Ramos (cell line): ENCODE results near the gene RAD51B.
"Not testable (repeated sequence)": the region's sequence is repeated elsewhere in the genome, so short reads cannot be mapped to it uniquely, and the experiment has no call there.

Source experiments
- in situ Hi-C: fragments of 300-500 bp; cut with MboI; formaldehyde crosslinking; loops from one replicate; pipeline ENCODE4 v1.14.3; 2022; ENCODE audit warnings: low sequenced_read_pairs; ENCODE audit not compliant: unreplicated experiment

Gene RAD51B

DNA sequence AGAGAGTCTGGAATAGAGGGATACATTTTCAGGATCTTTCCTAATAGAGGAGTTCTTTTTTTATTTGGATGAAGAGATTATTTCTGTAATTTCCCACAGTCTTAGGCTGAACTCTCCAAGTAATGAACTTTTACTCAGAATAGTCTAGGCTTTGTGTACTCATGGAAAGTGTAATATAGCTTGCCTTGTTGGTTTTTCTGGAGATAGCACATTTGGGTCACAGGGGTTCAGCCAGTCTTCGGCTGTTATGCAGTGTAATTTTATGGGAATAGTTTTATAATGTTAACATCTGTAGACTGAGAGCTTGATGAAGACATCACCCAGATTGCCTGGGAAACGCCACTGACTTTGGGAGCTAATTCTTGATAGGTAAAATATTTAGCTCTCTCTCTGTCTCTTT is 450.8 kb downstream of the RAD51B start:
- in situ Hi-C loops: loop anchor here (10.0 kb wide), 1 partner anchor 524 kb away; the partner anchor contains the start of gene ZFP36L1

DNA sequence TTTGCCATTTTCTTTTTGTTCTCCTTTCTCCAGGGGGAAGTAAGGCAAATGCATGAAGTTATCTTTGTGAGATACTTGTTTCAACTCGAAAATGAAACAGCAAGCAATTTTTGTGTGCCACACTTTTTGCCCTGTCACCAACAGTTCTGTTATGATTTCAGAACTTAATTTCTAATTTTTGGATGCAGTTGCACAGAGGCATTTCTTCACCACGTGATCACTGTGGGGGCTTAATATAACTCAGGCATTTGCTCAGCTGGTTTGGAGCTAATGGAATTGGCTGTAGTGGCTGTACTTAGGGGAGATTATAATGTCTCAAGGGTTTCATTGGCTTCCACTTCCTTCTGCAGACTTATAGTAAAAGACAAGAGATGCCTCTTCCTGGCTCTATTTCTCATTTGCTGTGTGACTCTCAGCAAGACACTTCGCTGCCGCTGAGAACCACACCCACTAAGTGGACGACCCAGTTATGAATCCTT is 452.4 kb downstream of the RAD51B start:
- in situ Hi-C loops: loop anchor here (10.0 kb wide), 1 partner anchor 523 kb away; the partner anchor contains the start of gene ZFP36L1

DNA sequence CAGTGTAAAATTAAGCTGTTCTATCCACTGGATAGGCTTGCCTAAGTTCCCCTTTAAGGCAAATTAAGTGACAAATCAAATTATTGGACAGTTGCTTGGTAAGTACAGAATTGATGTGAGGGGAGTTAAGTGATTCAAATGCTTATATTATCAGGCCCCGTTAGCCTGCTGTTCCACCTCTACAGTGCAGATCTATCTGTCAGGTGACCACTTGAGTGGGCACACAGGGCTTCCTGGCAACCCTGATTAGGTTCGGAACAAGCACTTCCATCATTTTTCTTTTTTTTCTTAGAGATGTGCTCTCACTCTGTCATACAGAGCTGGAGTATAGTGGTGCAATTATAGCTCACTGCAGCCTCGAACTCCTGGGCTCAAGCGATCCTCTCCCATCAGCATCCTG is 453.8 kb downstream of the RAD51B start:
- in situ Hi-C loops: loop anchor here (10.0 kb wide), 1 partner anchor 521 kb away; the partner anchor contains the start of gene ZFP36L1

DNA sequence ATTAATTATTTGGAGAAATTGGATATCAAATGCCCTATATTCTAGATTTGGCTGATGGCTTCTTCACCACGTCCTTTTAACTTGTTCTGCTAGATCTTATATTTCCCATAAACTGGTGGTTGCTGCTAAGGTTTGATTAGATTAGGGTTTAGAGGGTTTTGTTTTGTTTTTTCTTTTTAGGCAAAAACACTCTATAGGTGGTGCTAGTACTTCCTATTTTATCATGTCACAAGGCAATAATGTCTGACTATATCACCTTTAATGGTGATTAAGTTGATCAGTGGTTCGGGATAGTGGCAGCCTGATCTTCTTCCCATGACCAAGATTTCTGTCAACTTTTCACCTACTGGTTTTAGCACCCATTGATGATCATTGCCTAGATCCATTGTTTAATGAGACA is 455.1 kb downstream of the RAD51B start:
- in situ Hi-C loops: loop anchor here (10.0 kb wide), 1 partner anchor 520 kb away; the partner anchor contains the start of gene ZFP36L1

DNA sequence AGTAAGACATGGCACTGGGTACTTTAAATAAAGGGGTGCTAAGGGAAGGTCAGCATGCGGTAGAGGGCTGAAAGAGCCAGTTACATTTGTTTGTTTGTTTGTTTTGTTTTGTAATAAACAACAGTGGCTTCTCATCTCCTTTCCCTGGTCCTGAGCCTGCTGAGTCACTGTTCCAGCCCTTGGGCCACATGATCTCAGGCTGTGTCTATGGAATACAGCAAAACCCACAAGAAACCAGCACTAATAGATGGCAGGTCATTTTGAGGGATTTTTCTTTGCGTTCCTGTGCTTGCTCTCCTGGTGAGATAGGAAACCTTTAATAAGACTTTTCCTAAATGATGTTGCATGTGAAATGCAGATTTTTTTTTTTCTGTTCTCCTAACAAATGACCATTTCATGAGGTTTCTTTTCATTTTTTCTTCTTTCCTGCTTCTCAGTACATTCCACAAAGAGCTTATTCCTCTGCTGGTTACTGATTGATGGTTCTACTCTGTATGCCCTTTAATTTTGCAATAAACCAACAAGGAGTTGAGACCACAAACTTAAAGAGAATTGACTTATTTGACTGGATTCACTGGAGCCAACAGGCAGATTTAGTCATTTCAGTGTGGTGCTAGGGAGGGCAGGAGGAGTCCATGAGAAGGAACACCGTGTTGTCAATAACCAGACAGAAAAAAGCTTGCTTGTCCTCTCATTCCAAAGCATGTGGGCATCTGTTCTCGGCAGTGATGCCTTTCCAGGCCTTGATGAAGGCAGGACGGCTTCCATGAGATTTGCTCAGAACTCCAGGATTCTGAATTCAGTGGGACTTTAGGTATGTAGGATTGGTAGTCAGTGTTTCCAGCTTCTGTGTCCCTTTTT is 459.2 kb downstream of the RAD51B start:
- in situ Hi-C loops: loop anchor here (10.0 kb wide), 1 partner anchor 516 kb away; the partner anchor contains the start of gene ZFP36L1

DNA sequence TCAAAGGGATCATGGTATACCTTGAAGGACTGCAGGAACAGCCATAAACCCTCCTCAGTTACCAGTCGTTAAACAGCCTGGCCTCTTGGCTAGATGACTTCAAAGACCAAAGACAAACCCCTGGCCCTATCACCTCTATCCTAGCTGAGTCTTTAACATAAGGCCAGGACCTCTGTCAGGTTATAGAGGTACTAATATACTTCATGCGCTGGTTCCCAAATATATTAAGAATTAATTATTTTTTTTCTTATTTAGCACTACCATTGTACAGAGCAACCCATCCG is 459.8 kb downstream of the RAD51B start:
- in situ Hi-C loops: loop anchor here (10.0 kb wide), 1 partner anchor 515 kb away; the partner anchor contains the start of gene ZFP36L1

DNA sequence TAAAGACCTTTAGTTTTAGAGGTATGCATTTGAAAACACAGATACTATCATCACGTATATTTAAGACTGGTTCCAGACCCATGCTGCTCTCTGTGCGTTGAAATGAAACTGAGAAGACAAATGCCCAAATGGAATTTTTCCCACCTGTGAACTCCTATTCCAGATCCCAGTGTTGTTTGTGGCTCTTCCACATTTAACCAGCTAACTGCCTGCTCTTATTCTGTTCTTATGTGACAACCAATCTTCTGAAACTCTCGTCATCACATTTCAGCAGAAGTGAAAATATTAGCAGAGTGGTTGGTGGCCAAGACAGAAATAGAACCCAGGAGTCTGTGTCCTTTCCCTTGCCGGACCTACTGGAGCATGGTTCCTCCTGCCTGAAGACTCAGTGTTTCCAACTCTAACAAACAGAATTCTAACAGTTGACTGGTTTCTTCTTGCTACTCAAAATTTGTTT is 460.2 kb downstream of the RAD51B start:
- in situ Hi-C loops: loop anchor here (10.0 kb wide), 1 partner anchor 515 kb away; the partner anchor contains the start of gene ZFP36L1

DNA sequence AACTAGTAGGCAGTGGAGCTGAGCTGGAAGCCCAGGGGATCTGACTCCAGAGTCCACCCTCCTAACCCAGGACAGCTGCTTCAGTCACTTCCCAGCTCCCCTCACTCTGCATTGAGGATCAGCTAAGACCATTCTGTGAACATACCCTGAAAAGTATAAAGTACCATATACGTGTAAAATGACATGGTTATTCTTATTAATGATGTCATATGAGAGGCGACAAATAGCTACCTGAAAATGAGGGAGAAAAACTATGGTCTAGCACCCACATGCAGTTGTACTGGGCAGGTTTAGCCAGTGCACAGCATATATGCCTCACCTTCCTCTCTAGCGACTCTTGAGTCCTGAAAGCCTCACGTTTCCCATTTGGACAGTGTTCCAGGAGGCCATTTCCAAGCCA is 461.9 kb downstream of the RAD51B start:
- in situ Hi-C loops: no loop called here

DNA sequence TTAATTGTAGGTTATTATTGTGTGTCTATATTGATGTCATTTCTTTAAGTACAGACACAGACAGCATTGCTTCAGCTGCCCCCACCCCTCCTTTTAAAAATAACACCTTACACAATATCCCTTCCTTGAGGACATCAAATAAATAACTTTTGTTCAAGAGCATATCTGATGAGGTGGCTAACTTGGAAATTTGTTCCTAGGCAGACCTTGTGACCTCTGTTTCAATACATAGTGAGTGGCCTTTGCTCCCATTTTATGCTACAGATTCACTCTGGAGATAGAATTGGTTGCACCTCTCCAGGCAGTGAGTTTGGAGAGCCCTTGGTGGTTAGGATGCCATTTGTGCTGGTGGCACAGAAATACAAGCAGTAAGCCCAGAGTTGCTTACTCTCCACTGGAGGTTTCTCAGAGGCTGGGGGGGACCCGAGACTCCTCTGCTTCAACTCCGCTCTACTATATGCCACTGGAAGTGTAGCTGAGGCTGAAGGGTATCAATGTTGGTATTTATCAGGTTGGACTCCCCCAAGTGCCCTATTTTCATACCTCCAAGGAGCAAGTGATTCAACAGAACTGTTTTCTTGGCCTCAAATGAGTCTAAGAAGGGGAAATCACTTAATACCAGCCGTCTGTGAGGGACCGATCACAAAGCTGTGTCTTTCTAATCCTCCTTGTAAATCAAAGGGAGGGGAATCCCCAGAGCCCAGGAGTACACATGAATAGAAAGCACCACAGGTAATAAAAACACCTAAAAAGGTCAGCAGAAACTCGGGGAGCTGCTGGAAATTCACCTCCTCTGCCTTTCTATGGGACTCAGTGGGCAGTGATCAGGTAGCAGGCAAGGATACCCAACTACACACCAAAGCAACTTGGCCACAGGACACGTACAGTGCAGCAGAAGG is 463.1 kb downstream of the RAD51B start:
- in situ Hi-C loops: no loop called here

DNA sequence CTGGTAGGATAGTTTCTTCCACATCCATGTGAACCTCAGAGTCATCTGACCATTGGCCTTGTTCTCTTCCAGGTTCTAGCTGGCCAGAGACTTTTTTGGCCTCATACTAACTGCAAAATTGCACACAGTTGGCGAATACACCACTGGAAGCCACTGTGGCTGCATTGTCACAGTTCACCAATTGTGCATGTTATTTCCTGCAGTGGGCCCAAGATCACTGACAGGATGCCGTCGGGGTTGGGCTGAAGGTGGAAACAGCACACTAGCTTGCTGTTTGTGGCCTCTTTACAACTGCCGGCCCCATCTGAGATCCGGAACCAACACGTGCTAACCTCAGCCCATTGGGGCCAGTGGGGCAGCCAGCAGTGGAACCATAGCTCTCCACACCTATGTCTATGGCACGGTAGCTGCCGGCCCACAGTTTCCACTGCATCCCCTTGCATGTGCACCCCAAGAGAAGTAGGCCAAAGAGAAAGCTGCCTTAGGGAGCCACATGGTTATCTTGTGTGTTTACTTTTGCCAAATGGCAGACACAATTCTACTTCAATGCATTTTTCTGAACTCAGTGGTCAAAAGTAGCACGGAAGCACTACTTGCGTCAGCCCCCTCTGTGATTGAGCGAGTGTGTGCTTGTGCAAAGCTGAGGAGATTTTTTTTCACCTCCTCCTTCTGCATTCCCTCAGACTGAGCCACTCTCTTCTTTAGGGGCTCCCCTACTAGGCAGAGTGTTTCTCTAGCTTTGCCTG is 464.0 kb downstream of the RAD51B start:
- in situ Hi-C loops: no loop called here

DNA sequence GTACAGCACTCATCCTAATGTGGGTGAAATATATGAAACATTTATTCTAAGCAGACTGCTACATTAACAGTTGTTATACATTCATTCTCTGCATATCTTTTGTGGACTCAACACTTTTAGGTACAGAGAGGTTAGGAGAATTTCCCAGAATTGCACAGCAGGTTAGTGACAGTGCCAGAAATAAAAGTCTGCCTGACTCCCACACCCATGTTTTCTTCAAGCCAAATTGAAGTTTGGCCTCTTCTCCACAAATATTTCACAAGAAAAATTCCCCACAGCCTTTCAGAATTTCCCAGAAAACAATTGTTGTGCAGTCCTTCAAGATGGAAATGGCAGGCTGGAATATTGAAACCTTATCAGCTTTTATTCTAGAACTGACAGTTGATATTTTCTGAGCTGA is 464.8 kb downstream of the RAD51B start:
- in situ Hi-C loops: no loop called here

DNA sequence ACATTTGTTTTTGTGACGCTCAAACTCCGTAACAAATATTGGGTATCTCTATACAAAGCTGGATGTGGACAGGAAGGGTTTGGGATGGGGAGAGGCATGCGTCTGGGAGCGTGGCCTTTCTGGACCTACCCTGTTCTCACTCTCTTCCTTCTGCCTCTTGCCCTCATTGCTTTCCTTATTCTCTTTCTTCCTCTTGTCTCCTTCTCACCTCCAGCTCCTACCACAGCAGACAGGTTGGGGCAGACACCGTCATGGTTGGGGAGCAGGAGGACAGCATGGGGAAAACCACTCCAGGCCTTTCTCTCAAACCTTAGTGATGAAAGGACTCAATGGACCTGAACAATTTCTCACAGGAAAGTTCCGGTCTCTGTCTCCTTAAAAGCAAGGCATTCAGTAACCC is 465.3 kb downstream of the RAD51B start:
- in situ Hi-C loops: no loop called here

DNA sequence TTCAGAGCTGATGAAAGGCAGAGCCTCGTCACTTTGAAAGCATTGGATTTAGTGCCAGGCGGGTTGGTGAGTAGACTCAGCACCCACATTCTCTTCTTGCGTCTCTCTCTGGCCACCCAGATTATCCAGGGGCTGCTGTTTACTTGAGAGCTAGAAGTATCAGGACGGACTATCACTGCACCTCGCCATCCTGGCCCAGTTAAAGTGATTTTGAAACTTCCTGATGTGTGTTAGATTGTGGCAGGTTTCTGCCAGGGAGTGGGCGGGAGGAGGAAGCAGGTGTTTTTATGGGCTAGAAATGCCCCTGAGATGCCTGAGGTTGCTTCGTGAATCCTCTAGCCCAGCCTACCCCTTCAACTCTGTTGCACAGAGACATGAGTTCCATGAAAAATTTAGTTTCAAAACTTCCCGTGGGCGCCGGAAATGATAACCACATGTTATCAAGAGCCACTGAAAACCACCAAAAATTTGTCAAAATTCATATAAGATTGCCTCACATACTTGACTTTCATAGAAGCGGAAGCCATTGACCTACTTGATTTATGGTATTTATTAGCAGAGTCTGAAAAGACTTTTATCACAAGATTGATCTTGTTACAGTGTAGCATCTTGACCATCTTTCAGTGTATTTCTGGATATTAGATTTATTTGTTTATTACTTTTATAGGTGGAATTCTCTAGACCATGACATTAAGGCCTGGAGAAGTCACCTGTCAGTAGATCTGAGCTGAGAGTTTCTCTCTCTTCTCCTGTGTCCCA is 466.0 kb downstream of the RAD51B start:
- in situ Hi-C loops: no loop called here

DNA sequence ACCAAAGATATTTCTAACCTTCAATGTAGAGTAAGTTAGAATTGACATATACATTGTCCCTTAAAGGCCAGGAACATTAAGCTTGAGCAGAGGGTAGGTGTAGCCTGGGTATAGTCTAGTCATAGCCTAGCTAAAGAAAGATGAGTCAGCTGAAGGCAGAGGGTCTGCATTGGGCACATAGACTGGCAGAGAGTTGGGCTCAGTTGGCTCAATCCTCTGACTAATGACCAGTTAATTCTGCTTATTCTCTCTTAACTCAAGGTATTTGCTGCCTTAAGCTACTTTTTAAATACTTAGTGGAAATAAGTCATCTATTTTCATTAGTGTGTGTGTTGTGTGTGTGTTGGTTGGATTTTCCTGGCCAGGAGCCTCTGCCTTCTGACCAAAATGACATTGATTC is 467.1 kb downstream of the RAD51B start:
- in situ Hi-C loops: no loop called here

DNA sequence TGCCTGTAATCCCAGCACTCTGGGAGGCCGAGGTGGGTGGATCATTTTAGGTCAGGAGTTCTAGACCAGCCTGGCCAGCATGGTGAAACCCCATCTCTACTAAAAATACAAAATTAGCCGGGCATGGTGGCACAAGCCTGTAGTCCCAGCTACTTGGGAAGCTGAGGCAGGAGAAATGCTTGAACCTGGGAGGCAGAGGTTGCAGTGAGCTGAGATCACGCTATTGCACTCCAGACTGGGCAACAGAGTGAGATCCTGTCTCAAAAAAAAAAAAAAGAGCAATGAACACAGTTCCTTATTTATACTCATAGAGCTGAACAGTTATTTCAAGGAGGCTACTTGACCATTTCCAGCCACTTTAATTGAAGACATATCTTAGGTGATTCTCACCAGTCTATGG is 469.9 kb downstream of the RAD51B start:
- in situ Hi-C loops: not testable (repeated sequence)

DNA sequence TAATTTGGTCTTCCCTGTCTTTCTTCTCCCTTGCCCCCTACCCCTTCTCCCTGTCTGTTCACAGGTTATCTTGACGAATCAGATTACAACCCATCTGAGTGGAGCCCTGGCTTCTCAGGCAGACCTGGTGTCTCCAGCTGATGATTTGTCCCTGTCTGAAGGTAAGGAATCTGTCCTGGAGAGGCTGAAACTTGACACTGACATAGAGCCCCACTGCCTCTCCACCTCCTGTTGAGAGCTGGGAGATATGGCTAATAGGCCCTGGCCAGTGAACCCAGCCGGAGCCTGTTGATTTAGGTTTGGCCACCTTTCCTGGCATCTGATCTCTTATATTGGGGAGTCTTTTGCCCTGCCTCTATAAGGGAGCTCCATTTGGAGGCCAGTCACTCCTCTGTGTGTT is 472.2 kb downstream of the RAD51B start:
- in situ Hi-C loops: no loop called here

DNA sequence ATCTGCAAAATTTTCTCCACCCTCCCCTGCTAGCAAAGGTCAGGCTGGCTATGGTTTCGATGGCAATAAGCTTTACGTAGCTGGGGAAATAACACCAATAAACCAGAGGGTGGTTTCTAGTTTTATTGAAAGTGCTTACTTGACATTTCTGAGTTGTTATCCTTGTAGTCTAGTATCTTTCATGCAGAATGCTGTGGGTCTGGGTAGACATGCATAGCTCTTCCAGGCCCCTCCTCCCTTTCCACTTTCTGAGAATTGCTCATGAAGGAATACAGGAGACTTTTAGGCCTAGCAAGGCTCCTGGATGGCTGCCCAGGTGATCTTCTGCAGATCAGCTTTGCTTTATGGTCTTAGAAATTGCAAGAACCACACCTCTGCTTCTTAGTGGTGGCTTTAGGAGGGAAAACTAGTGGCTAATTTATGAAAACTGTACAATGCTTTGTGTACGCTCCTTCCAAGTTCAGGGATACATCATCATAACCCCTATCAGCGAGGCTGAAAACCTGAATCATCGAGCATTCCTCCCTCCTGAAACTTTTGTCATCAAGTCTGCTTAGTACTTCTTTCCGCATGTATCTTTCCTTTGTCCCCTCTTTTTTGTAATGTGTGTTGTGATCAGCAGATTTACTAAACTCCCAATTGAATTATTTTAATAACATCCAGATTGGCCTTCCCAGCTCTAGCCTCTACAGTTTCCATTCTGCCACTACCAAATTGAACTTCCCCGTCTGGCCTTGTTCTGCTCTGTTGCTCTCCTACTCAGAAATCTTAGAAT is 473.0 kb downstream of the RAD51B start:
- in situ Hi-C loops: no loop called here

DNA sequence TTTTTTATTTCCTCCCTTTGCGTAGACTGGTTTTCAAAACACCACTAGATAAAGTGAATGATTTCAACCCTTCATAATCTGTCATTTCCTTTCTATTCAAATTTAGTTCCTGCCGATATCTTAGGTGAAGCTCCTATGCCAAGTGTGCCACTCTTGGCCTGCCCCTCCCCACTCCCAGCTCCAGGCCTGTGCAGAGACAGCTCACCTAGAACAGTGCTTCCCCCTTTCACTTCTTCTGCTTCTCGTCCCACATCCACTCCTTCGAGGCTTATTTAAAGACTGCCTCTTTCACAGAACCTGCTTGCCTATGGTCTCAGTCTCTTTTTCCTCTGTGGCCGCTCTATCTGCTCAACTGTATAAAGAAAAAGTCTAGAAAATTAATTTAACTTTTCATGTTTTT is 473.8 kb downstream of the RAD51B start:
- in situ Hi-C loops: no loop called here
